Liver (tissue), 3 donors: ENCODE data around the gene RTCB.

Experiments
- ATF3 ChIP-seq: IDR thresholded peaks from 2 replicates; pipeline ENCODE4 v1.6.1; 2016; ENCODE audit warnings: antibody characterized with exemption
- CTCF ChIP-seq: fragments of 150-350 bp; IDR thresholded peaks from 2 replicates; pipeline ENCODE4 v1.5.1; 2017; ENCODE audit warnings: improper control_type of control experiment, low read depth, low read length; ENCODE audit not compliant: missing input control
- EGR1 ChIP-seq, 2 donors: IDR thresholded peaks; 2 replicates each; pipeline ENCODE4 v1.6.1; 2016 to 2018; ENCODE audit warnings: antibody characterized with exemption in 2 of 2, low read depth in 2 of 2
- FOXA1 ChIP-seq: IDR thresholded peaks from 2 replicates; pipeline ENCODE4 v1.6.1; 2016; ENCODE audit warnings: antibody characterized with exemption
- GABPA ChIP-seq, 2 donors: IDR thresholded peaks in 1 of 2; conservative IDR thresholded peaks in 1 of 2; 2 replicates each; pipeline ENCODE4 v1.6.1; 2016; ENCODE audit warnings: antibody characterized with exemption in 2 of 2, mild to moderate bottlenecking in 1 of 2, moderate library complexity in 1 of 2
- JUND ChIP-seq, 2 donors: IDR thresholded peaks; 2 replicates each; pipeline ENCODE4 v1.6.1; 2016; ENCODE audit warnings: antibody characterized with exemption in 2 of 2
- REST ChIP-seq: IDR thresholded peaks from 2 replicates; pipeline ENCODE4 v1.6.1; 2016; ENCODE audit warnings: antibody characterized with exemption, mild to moderate bottlenecking
- SP1 ChIP-seq: IDR thresholded peaks from 2 replicates; pipeline ENCODE4 v1.6.1; 2018; ENCODE audit warnings: antibody characterized with exemption, mild to moderate bottlenecking
- TAF1 ChIP-seq: conservative IDR thresholded peaks from 2 replicates; pipeline ENCODE4 v1.6.1; 2016; ENCODE audit warnings: antibody characterized with exemption, mild to moderate bottlenecking
- YY1 ChIP-seq: IDR thresholded peaks from 2 replicates; pipeline ENCODE4 v1.6.1; 2016; ENCODE audit warnings: antibody characterized with exemption, mild to moderate bottlenecking
- ZBTB33 ChIP-seq: IDR thresholded peaks from 2 replicates; pipeline ENCODE4 v1.6.1; 2016; ENCODE audit warnings: antibody characterized with exemption
- donor health status: healthy.
- donor health status: healthy.

GRCh38 chr22:32343941-32344340 lies 68.1 kb downstream of the RTCB start:
- TF ChIP-seq CTCF (no peak), SP1 (no peak), REST (no peak), ATF3 (no peak), JUND (IDR thresholded peaks at IDR 0.05) (no peak), TAF1 (no peak), YY1 (no peak), FOXA1 (no peak), ZBTB33 (no peak), EGR1 (IDR thresholded peaks at IDR 0.05; ENCODE audit: low read depth in 2 of 2) (no peak), GABPA (IDR thresholded peaks at IDR 0.05 in 1 of 2, conservative IDR thresholded peaks at IDR 0.05 in 1 of 2) (no peak)
